Natural killer cell (primary cell): Measurements from ENCODE around the gene CHRM3. TPM values are rescaled to one million over a fixed set of nuclear protein-coding genes. Genes with fewer than 3 reads are reported as not detected.

ENCODE experiments used
- ATAC-seq, 3 donors: fragments of 150-1000 bp in 2 of 3; fragments of 200-7000 bp in 1 of 3; cut with Tn5 transposase; 1 replicate in 1 of 3; 2 replicates in 2 of 3; pipeline ENCODE4 v1.10.0; 2021; ENCODE audit warnings: mild to moderate bottlenecking in 2 of 3, moderate library complexity in 2 of 3
- DNase-seq, 2 donors: peaks; one replicate each; pipeline versions ENCODE4 v3.0.0 to v3.0.0-alpha.2; 2013 to 2021; ENCODE audit warnings: mixed read lengths in 1 of 2
- H3K27ac ChIP-seq: one replicate; pipeline ENCODE4 v1.5.1; 2013; ENCODE audit warnings: mild to moderate bottlenecking, low read length
- H3K27me3 ChIP-seq: one replicate; pipeline ENCODE4 v1.6.1; 2013; ENCODE audit warnings: low read length; ENCODE audit not compliant: control insufficient read depth, insufficient read depth
- H3K36me3 ChIP-seq: one replicate; pipeline ENCODE4 v1.6.1; 2013; ENCODE audit warnings: low read length; ENCODE audit not compliant: control insufficient read depth, insufficient read depth
- H3K4me1 ChIP-seq: one replicate; pipeline ENCODE4 v1.6.1; 2013; ENCODE audit warnings: low read length; ENCODE audit not compliant: control insufficient read depth, insufficient read depth
- H3K4me3 ChIP-seq: one replicate; pipeline ENCODE4 v1.5.1; 2013; ENCODE audit warnings: low read length
- H3K9me3 ChIP-seq: one replicate; pipeline ENCODE4 v1.6.1; 2013; ENCODE audit warnings: low read length; ENCODE audit not compliant: control insufficient read depth, insufficient read depth
- H3K27ac Mint-ChIP-seq, 2 donors: one replicate each; pipeline ENCODE4 v1.8.0; 2022; ENCODE audit warnings: mild to moderate bottlenecking in 2 of 2, mixed read lengths in 2 of 2, moderate library complexity in 1 of 2
- H3K27me3 Mint-ChIP-seq, 2 donors: one replicate each; pipeline ENCODE4 v1.8.0; 2022; ENCODE audit warnings: low read depth in 2 of 2, mixed read lengths in 2 of 2
- H3K36me3 Mint-ChIP-seq: one replicate; pipeline ENCODE4 v1.8.0; 2022; ENCODE audit warnings: mixed read lengths
- H3K4me1 Mint-ChIP-seq, 2 donors: one replicate each; pipeline ENCODE4 v1.8.0; 2022; ENCODE audit warnings: mixed read lengths in 2 of 2
- H3K4me3 Mint-ChIP-seq: one replicate; pipeline ENCODE4 v1.8.0; 2022; ENCODE audit warnings: mild to moderate bottlenecking, moderate library complexity, mixed read lengths
- H3K9me3 Mint-ChIP-seq, 2 donors: one replicate each; pipeline ENCODE4 v1.8.0; 2022; ENCODE audit warnings: mixed read lengths in 2 of 2
- CTCF ChIP-seq: fragments of 200-600 bp; IDR thresholded peaks from one replicate; pipeline ENCODE4 v1.8.0; 2022; ENCODE audit warnings: antibody characterized with exemption
- WGBS: methylation state at CpG from one replicate; pipeline ENCODE4 v1.1.7; 2013; ENCODE audit warnings: missing lambda C conversion rate; ENCODE audit not compliant: insufficient coverage; 5-methylcytosine and 5-hydroxymethylcytosine counted together
- intact Hi-C: fragments of 100-400 bp; cut with micrococcal nuclease; formaldehyde crosslinking; loops from one replicate; pipeline ENCODE4 v1.14.2; 2022
- total RNA-seq, 4 donors: library from RNA; stranded (reverse); fragments of 120-200 nt in 1 of 4; gene quantifications; one replicate each; pipeline versions ENCODE4 v1.2.3 to v1.2.4, GENCODE V29; 2013 to 2022

The CHRM3 gene
- total RNA-seq, 3 donors from 2014 or later (not counting 1 experiment from before 2014, with no cell fraction given): not detected

DNA sequence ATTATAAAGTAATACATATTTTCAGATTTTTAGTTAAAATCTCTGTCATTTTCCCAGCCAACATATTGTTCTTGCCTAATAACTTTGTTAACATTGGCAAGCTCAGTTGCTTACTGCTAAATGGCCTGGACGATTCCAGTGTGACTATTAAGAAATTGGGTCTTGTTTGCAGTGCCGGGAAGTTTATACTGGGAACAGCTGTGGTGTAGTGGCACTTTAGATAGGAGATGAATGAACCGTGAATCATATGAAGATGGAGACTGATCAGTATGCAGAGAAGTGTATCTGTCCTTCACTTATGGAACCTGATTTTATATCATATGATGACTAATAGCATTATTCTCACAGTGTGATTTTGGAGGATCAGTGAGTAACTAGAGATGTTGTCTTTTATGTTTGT, 3.3 kb downstream of the CHRM3 start:
- H3K4me3 ChIP-seq: no peak overlapping the region
- H3K4me3 Mint-ChIP-seq: no peak overlapping the region
- 84% methylated on average over 3 of the region's 3 CpGs for WGBS
- TF ChIP-seq CTCF: no peak
- no peaks in the 10 kb centered on the region for H3K9me3 ChIP-seq
- H3K9me3 Mint-ChIP-seq: no peaks in the 10 kb centered on the region
- no peak overlapping the region for H3K27ac ChIP-seq
- no peak overlapping the region for H3K27ac Mint-ChIP-seq
- H3K4me1 Mint-ChIP-seq: peaks cover 11 to 14% of the 10 kb centered on the region in 2 donors
- ATAC-seq: no peak
- intact Hi-C loops: no loop called here
- peaks cover 42 to 66% of the 10 kb centered on the region in 2 donors for H3K27me3 Mint-ChIP-seq
- no peaks in the 10 kb centered on the region for H3K36me3 ChIP-seq
- DNase-seq: no peak
- peaks cover 14% of the 10 kb centered on the region for H3K4me1 ChIP-seq
- H3K27me3 ChIP-seq: peaks cover 3% of the 10 kb centered on the region
- H3K36me3 Mint-ChIP-seq: no peaks in the 10 kb centered on the region

- Mint-ChIP-seq H3K4me1 (peaks cover 5 to 6% of the 10 kb centered on the region in 2 donors), H3K36me3 (no peaks in the 10 kb centered on the region), H3K27ac (no peak overlapping the region), H3K4me3 (no peak overlapping the region), H3K9me3 (no peaks in the 10 kb centered on the region), H3K27me3 (peaks cover 31 to 54% of the 10 kb centered on the region in 2 donors)
- H3K27me3 ChIP-seq: no peaks in the 10 kb centered on the region
- intact Hi-C loops: no loop called here
- H3K4me1 ChIP-seq: peaks cover 6% of the 10 kb centered on the region
- no peak overlapping the region for H3K4me3 ChIP-seq
- no peak overlapping the region for H3K27ac ChIP-seq
- WGBS: 37% methylated on average over 3 of the region's 3 CpGs
- no peaks in the 10 kb centered on the region for H3K9me3 ChIP-seq
- ATAC-seq: no peak
- no peak for DNase-seq
- no peaks in the 10 kb centered on the region for H3K36me3 ChIP-seq
- TF ChIP-seq CTCF: no peak
Measured at GRCh38 chr1:239392271-239392670, 5.9 kb downstream of the CHRM3 start.

DNA sequence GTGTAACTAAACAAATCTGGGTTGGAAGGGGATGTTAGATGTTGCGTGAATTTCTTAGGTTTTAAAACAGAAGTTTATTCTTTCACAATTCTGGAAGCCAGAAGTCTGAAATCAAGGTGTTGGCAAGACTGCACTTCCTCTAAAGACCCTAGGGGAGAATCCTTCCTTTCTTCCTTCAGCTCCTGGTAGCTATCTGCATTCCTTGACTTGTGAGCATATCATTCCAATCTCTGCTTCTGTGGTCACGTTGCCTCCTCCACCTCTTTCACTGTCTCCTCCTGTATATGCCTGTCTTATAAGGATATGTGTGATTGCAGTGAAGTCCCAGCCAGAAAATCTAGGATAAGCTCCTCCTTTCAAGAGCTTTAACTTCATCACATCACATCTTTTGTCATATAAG, 7.7 kb downstream of the CHRM3 start:
- no peaks in the 10 kb centered on the region for H3K36me3 Mint-ChIP-seq
- no peaks in the 10 kb centered on the region for H3K36me3 ChIP-seq
- no peak overlapping the region for H3K27ac Mint-ChIP-seq
- H3K9me3 ChIP-seq: no peaks in the 10 kb centered on the region
- no peaks in the 10 kb centered on the region for H3K27me3 ChIP-seq
- H3K4me3 ChIP-seq: no peak overlapping the region
- no peak overlapping the region for H3K27ac ChIP-seq
- no peak overlapping the region for H3K4me3 Mint-ChIP-seq
- DNase-seq (no peak), ATAC-seq (no peak)
- intact Hi-C loops: no loop called here
- H3K27me3 Mint-ChIP-seq: peaks cover 15 to 36% of the 10 kb centered on the region in 2 donors
- no peak for TF ChIP-seq CTCF
- H3K4me1 Mint-ChIP-seq: peaks cover 5 to 6% of the 10 kb centered on the region in 2 donors
- no peaks in the 10 kb centered on the region for H3K9me3 Mint-ChIP-seq
- no peaks in the 10 kb centered on the region for H3K4me1 ChIP-seq
- whole genome bisulfite sequencing: no CpG with 5 or more reads among the region's 2 CpGs

- no peak for ATAC-seq
- no peaks in the 10 kb centered on the region for H3K9me3 ChIP-seq
- H3K36me3 ChIP-seq: no peaks in the 10 kb centered on the region
- no peaks in the 10 kb centered on the region for H3K36me3 Mint-ChIP-seq
- H3K27ac Mint-ChIP-seq: no peak overlapping the region
- H3K4me1 Mint-ChIP-seq: no peaks in the 10 kb centered on the region
- H3K9me3 Mint-ChIP-seq: no peaks in the 10 kb centered on the region
- no peak overlapping the region for H3K4me3 ChIP-seq
- no peak for DNase-seq
- H3K4me3 Mint-ChIP-seq: no peak overlapping the region
- intact Hi-C loops: no loop called here
- H3K27me3 Mint-ChIP-seq: no peaks in the 10 kb centered on the region
- H3K4me1 ChIP-seq: no peaks in the 10 kb centered on the region
- 74% methylated on average over 5 of the region's 6 CpGs for WGBS
- TF ChIP-seq CTCF: no peak
- H3K27me3 ChIP-seq: no peaks in the 10 kb centered on the region
- H3K27ac ChIP-seq: no peak overlapping the region
Measured at GRCh38 chr1:239413916-239414315, 27.5 kb downstream of the CHRM3 start.
